Measurements from ENCODE around the gene EIF3I.

EIF3I gene

DNA sequence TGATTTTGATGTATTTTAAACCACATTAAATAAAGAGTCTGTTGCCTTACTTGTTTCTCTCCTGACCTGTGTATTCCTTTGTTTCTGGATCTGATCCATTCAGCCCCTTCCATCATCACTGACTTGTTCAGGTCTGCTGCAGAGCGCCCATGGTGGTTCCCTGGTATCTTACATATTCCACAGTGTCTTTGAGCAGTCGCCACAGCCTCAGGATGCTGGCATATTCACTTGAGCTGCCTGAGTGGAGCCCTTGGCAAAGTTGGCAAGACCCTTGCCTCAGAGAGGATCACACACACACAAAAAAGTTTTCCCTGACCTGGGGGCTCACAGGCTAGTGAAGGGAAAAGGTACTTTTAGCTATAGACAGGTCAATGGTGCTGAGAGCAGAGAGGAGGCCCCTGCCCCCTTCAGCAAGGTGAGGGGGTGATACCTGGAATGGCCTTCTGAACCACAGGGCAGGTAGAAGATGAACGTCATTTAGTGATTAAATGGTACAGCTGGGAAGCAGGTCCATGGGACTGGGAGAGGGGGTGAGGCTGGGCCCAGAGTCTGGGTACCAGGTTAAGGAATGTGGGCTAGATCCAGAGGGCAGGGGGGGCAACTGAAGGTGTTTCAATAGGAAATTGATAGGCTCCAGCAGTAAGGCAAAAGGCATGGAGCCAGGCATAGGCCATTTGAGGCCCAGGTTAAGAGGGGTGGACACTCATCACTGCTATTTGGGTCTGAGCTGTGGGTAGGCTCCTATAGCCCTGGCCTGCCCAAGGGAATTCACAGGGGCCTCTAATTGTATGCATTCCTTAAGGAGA, 23.8 kb upstream of the EIF3I start:
- DNase-seq (ENCODE audit: low spot score): no peak

DNA sequence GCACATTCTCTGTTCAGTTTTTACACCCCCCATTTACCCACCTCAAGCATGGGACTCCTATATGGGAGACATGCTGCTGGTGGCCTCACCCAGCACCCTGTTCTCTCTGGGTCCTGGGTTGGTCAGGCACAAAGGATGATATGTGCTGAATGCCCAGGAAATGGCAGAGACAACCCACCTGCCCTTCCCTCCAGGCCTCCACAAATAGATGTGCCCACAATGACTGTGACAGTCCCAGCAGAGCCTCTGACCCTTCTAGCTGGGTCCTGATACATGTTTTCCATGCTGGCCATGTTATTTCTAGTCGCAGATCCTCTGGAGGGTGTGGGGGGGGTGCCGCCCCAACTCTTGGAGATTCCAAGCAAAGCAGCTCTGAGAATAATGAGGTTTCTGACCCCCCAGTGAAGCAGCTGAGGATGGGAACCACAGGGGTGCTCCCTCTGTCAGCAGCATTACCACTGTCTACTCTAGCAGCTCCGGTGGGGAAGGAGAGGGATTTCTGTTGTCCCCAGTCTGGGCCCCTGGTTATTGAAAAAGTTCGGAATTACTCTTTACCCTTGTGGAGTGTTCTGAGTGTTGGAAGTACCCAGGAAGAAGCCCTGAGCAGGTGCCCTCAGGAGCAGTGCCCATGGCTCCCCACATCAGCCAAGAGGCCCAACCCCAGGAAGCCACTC, 23.0 kb upstream of the EIF3I start:
- no peak for DNase-seq (ENCODE audit: low spot score)

DNA sequence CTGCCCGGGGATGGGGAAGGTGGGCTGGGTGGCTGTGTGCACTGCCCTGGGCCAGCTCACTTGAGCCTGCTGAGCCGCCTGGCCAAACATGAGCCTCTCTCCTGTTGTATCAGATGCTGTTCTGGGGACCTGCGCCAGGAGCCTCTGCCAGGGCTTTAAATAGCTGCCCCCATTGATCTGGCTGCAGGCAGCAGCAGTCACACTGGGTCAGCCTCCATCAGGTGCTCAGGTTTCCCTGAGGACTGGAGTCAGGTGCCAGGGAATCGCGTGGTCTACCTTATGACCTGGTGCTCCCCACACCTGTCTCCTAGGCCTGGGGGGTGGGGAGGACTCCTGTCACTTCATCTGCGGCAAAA, 22.5 kb upstream of the EIF3I start:
- no peak for DNase-seq (ENCODE audit: low spot score)

DNA sequence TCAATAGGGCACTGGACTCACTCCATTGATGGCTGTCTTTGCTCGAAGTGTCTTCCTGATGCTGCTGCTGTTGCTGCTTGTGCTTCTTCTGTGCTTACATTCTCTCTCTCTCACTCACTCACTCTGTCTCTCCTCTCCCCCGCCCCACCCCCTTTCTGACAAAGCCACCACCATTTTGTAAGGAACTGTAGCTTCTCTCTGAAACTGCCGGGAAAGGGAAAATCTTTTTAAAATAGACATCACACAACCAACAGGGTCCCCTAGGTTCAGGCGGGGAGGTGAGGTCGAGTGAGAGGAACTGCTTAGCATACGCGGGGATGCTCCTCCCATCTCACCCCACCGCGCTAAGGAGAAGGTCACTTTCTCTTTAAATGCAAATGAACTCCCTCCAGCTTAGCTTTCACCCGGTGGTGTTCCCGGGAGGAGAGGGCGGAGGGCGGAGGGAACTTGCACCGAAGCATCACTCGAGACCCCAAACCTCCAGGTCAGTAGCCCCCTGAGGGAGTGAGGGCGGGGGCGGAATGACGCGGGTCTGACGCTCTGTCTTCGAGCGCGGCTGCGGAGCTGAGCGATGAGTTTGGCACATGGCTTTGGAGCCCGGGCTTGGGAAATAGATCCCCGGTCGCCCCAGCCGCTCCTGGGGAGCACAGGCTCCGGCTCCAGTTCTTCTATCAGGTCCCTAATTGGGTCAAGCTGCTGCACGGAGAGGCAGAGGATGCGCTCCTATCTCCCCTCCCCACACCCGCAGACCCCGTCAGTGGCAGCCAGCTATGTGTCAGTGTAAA, 21.8 kb upstream of the EIF3I start, which contains the start of gene CCDC28B:
TSS of gene CCDC28B (plus strand) at position 370 of the 785 bp plus-strand sequence. CDS start 1,341 bp downstream, outside the sequence.
- DNase-seq (ENCODE audit: low spot score): peak; percentile 78

DNA sequence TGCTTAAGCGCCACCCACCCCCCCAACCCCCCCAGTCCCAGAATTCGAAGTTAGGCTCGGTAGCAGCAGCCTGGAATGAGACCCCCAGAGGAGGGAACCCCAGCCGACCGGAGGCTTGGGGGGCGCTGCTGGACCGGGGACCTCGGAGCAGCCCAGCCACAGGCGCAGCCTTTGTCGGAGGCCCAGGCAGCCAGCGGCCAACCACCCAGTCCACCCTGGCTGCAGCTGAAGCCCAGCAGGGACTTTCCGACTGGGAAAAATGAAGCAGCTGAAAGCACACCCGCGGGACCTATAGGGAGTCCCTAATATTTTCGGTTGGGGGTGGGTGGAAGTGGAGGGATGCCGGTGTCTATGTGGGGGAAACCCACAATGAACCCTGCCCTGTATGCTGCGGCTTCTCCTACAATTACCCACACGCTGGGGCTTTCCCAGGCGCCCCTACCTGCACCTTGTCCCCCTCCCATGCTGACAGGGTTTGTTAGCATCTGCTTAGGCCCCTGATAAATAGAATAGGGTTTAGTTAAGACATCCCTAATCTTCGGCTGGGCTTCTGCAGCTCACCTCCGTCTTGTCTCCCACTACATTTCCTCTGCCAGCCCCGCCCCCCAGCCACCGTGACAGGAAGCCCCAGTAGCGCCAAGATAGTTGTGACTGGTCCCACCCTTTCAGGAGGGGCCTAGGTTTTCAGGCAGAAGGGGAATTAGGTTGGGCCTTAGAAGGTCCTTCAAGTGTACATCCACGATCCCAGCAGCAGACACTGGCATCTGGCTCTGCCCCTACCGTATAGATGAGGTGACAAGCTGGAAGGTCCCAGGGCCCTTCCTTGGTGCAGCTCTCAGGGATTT, 21.0 kb upstream of the EIF3I start:
- DNase-seq (ENCODE audit: low spot score): peak; percentile 62

DNA sequence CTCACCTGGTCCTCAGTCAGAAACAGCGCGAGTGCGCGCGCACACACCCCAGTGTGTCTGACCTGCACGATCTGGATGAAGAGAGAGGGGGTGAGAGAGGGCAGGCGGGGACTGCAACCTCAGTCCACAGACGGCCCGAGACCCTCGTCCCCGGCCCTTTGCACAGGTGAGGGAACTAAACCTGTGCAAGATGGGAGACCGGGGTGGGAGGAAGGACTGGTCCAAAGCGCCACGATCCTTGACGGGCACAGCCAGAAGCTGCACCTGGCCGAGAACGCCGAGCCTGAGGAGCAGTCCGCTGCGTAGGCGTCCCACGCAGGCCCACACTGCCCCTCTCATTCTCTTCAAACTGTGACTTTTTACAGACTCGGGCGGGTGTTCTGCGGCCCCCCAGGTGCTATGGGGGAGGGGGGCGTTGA, 17.3 kb upstream of the EIF3I start:
- no peak for DNase-seq (ENCODE audit: low spot score)

DNA sequence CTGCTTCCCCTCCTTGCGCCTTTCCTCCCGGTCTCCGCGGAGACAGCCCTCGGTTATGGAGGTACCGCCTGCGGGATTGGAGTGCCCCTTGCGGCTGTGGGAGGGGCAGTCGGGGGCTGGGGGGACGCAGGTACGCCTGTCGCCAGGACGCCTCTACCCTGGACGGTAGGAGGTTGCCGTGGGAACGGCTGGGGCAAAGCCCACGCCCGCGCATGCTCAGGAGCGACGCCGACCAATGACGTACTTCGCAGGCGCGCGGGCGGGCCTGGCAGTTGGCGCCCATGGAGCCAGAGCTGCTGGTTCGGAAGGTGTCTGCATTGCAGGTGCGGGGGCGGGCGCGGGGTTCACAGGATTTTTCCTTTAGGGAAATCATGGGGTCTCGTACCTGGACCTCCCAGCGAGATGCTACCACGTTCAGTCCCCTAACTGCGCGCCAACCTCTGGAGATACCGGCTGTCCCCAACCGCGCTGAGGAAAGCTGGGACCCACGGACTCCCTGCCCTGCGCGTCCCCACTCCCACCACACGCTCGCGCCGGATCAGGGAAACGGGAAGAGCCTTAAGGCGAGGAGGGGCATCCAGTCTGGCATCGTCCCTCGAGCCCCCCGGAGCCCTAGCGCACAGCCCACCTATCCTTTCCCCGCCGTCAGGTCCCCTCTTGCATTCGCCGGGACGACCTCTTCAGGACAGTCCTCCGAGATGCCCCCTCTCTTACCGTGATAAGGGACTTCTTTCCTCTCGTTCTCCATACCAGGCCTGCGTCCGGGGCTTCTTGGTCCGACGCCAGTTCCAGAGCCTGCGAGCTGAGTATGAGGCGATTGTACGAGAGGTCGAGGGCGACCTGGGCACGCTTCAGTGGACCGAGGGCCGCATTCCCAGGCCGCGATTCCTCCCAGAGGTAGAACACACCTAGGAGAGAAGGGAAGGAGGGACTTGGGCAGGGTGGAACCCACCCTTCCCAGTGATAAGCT, 16.5 kb upstream of the EIF3I start, which contains the start of gene IQCC:
TSS of gene IQCC (plus strand) at position 271 of the 970 bp plus-strand sequence. CDS start at position 282, 11 bp downstream.
- DNase-seq (ENCODE audit: low spot score): peak; percentile 87

DNA sequence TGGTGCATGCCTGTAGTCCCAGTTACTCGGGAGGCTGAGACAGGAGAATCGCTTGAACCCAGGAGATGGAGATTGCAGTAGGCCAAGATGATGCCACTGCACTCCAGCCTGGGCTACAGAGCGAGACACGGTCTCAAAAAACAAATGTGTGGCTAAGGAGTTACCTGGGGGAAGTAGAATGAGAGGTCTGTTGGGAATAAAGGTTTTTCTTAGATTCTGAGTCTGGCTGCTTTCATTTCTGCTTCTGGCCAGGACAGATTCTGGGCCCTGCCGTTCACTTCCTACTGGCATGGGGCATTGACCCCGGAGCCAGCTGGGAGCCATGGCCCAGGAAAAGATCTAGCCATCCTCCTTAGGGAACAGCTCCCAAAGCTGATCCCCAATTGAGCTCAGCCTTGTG, 13.7 kb upstream of the EIF3I start:
- DNase-seq (ENCODE audit: low spot score): no peak

DNA sequence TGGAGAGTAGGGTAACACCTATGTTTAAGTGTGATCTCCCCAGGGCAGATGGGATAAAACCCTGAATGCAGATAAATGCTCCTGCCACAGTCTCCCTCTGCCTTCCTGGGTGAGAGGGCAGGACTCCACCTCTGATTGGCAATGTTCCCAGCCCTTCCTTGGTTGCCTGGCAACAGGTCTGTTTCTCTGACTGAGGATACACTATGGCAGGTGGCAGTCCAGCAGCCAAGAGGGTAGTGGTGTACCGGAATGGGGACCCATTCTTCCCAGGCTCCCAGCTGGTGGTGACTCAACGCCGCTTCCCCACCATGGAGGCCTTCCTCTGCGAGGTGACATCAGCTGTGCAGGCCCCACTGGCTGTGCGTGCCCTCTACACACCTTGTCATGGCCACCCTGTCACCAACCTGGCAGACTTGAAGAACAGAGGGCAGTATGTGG, 13.3 kb upstream of the EIF3I start, which contains the start of gene DCDC2B:
TSS of gene DCDC2B (plus strand) at position 199 of the 438 bp plus-strand sequence. CDS start at position 204, 5 bp downstream.
- DNase-seq (ENCODE audit: low spot score): no peak

DNA sequence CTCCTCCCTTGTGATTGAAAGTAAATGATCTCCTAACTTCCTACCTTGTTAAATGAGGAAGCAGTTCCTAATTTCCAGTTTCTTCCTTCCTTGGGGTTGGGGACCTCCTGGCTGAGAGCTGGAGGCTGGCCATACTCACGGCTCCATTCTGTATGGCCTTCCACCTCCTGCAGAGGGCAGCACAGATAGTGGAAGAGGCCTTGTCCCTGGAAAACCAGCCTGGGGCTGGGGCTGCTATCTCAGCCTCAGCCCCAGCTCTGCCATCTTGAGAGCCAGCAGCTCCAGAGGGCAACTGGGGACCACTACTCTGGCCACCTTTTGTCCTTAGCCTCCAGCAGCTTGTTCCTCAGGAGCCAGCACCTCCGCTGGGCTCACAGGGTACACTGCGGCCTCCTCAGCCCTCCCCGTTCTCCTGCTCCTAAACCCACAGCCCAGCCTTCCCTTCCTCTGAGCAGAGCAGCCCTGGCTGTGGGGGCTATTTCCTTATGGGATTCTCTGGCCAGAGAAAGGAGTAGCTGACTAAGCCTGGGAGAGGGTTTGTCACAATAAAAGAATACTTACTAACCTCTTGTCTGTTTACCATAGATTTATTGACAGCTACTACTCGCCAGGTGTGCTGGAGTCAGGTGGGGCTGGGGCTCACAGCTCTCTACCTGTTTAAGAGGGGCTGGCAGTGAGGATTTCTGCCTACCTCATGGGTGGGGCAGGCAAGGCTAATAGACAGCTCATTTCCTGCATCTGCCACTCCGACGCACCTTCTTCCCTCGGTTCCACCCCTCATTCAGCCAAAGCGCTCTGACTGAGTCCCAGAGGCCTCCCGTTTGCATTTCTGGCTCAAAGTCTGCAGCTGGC, 6.4 kb upstream of the EIF3I start:
- peak; percentile 76 for DNase-seq (ENCODE audit: low spot score)

DNA sequence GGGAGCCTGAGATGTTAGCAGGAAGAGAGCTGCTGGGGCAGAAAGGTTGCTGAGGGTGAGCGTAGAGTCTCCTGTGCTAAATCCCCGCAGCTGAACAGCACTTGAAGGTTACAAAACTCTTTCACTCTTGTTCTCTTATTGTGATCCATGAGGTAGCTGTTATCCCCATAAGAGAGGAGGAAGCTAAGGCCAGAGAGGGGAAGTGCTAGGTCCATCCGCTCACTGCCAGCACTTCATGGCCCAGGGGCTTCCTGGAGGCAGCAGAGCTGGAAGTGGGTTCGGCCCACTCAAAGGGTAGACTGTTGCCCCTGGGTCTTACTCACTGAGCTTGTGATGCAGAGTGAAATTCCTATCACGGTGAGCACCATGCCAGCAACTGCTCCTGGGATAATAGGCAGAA, 5.6 kb upstream of the EIF3I start:
- DNase-seq (ENCODE audit: low spot score): no peak

DNA sequence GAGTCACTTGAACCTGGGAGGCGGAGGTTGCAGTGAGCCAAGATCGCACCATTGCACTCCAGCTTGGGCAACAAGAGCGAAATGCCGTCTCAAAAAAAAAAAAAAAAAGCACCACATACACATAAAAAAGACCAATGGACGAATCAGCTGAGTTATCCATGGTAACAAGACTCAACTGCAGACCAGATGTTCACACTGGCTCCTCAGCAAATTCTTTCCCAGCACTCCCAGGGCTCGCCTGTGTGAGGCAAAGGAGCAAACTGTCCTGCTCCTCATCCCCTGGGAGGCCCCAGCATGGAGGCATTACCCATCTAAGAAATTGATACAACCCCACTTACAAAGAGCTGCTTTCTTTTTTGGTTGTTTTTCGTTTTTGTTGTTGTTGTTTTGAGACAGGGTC, 3.2 kb upstream of the EIF3I start:
- DNase-seq (ENCODE audit: low spot score): no peak

DNA sequence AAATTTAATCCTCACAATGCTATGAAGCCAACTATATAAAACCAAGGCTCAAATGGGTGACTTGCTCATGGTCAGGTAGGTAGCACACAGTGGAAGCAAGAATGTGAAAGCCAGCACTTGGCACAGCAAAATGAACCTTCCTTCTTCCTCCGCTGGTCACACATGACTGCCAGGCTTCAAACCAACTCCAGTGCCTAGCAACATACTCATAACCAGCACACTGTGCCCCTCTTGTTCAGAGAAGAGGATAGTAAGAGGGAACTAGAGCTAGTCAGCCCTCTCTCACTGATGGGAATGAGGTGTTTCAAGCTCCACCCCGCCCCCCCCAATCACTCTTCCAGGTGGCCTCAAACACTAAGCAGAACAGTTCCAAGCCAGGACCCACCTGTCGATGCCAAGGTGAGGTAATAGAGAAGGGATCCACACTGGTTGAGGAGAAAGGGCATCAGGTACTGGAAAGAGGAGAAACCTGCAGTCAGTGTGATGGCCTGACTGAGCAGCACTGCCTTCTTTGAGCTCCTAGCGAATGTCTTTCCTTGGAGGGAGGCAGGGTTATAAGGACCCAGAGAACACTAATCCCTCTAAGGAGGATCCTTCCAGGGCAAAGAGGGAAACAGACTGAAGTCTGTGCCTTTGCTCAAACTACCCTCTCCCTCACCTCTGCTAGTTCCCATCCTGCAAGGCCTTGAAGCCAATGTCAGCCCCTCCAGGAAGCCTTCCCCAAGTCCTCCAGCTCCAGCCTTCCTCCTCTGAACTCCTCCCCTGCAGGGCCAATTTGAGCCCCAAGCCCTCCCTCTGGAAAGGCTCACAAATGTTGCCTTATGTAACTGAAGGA, 1.2 kb upstream of the EIF3I start:
- peak; percentile 77 for DNase-seq (ENCODE audit: low spot score)

DNA sequence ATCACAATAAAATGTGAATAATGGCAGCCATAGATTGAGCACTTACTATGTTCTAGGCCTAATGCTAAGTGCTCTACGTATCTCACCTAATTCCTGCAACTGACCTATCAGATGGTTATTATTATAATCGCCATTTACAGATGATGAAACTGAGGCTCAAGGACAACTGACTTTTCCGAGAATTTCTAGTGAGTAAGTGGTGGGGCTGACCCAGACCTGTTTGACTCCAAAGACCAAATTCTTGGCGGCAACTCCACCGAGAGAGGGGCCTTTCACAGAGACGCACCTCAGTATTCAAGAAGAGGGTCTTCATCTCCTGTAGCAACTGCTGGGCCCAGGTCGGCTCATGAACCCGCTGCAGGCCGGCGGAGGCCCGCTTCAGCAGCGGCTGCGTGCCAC, 627 bp upstream of the EIF3I start:
- no peak for DNase-seq (ENCODE audit: low spot score)

DNA sequence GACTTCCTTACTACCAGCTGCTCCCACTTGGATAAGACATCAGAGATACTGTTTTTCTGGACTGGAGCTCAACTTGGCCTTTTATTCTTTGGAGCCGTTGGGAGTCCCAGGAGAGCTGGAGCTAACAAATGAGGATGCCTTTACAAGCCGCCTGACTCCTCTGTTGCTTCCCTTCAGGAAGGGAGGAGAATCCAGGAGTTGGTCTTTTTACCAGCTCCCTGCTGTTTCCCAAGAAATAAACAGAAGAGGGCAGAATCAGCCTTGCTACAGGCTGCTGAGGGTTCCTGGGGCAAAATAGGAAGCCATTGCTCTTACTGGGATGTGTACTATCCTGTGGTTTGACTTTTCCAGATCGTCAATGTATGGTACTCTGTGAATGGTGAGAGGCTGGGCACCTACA, 1.5 kb downstream of the EIF3I start:
- DNase-seq (ENCODE audit: low spot score): no peak

DNA sequence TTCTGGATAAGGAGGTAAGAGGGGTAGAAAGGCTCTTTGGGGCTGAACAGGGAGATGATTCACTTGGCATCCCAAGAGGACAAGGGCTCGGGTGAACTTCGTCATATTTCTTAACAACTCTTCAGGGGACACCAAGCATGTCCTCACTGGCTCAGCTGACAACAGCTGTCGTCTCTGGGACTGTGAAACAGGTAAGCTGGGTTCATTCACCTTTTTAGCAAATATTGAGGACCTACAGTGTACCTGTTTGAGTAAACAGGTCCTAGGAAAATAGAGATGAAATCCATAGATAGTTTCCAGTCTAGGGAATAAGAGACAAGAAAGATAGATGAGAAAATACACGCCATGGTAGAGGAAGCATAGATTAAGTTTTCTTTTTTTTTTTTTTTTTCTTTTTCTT, 2.1 kb downstream of the EIF3I start:
- no peak for DNase-seq (ENCODE audit: low spot score)

DNA sequence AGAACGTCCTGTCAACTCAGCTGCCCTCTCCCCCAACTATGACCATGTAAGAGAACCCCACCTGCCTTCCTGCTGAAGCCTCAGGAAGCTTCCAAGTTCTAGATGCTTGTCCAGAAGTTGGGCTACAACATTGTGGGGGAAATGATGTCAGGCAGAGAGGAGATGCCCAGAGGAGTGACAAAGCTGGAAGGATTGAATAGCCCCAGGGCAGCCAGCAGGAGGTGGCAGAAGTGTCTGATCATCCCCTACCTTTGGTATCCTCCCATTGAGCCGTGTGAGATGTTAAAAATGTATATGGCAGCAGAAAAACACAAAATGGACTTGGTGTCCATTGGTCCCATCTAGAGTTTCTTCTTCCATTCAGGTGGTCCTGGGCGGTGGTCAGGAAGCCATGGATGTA, 6.6 kb downstream of the EIF3I start:
- DNase-seq (ENCODE audit: low spot score): no peak

DNA sequence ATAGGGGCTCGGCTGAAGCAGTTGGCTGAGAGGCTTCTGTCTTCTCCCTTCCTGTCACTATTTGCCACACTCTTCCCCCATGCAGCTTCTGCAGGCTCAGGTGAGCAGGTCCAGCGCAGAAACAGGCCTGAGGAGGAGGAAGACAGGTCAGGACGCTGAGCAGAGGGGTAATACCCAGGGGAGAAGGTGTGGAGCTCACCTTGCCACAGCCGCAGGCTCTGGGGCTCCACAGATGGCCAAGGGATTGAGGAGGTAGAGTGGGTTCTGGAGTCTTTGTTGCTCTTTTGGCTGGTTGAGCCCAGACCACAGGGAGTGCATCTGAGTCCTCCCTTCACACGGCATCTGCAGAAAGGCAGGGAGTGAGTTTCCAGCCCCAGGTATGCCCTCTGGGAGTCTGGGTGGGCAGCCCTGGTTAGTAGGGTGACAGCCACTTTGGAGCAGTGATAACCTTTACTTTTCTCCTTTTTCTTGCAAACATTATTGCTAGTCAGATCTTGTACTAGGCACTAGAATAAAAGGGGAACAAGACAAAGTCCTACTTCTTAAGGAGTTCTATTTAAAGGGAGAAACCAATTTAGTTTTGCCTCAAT, 9.7 kb downstream of the EIF3I start:
- no peak for DNase-seq (ENCODE audit: low spot score)

Data from NAMALWA (cell line).